Hair follicular keratinocyte (primary cell): ENCODE data around the gene IKZF1. TPM values are rescaled to one million over a fixed set of nuclear protein-coding genes. Genes with fewer than 3 reads are reported as not detected.

Experiments
- total RNA-seq: library from RNA; depleted of rRNA; stranded (reverse); fragments of >200 nt; gene quantifications from 2 replicates; pipeline ENCODE4 v1.2.3, GENCODE V29; 2015

Gene IKZF1
- total RNA-seq = not detected in 2 replicates

DNA sequence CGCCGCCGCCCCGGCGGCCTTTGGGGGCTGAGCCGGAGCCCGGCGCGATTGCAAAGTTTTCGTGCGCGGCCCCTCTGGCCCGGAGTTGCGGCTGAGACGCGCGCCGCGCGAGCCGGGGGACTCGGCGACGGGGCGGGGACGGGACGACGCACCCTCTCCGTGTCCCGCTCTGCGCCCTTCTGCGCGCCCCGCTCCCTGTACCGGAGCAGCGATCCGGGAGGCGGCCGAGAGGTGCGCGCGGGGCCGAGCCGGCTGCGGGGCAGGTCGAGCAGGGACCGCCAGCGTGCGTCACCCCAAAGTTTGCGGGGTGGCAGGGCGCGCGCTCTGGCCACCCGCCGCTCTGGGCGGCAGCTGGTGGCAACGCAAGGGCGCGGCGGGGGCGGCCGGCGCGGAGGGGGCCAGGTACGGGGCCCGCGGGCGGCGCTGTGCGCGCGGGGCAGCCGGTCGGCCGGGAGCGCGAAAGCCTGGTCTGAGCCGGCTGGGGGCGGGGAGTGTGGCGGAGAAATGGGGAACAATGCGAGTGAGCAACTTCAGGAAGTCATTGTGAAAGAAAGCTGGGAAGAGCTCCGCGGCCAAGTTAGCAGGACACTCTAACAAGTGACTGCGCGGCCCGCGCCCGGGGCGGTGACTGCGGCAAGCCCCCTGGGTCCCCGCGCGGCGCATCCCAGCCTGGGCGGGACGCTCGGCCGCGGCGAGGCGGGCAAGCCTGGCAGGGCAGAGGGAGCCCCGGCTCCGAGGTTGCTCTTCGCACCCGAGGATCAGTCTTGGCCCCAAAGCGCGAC, at the start of gene IKZF1:
Gene IKZF1, plus strand, starts transcription at position 588 of the 782 bp plus-strand sequence. CDS start 14,346 bp downstream, outside the sequence.

DNA sequence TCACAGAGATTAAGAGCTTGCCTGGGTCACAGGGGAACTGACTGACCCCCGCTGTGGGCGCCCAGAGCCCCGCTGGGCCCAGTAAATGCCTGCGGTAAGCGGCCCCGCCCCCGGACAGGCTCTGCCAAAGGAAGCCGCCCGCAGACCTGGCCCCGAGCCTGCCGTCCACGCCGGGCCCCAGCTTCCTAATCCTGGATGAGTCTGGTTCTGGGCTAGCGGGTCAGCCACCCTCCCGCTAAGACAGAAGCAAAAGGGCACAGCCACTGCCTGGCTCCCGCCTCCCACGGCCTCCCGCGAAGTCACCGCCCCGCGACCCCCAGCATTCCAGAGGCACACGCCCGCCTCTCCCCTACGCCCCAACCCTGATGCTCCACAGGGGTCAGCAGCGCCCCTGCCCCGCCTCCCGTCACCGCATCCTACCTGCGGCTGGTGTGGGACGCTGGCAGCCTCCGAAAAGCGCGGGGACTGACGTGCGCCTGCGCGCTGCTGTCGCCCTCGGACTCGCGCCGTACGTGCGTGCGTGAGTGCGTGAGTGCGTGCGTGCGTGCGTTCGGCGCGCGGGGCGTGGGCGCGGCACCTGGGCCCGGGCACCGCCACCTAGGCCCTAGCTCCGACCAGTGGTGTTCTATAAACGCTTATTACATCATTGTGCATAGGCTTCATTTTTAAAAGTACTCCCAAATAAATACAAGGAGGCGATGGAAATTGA, 145.5 kb downstream of the IKZF1 start, which contains the start of gene FIGNL1:
Gene FIGNL1, minus strand, starts transcription at position 470 of the 709 bp plus-strand sequence. CDS start 3,063 bp downstream, outside the sequence.

Other genes starting within 250 kb of the IKZF1 start
- not detected in 2 replicates for gene ZPBP, start 211.5 kb upstream of the IKZF1 start, total RNA-seq
- gene FIGNL1, start 145.6 kb downstream of the IKZF1 start, total RNA-seq = 6.6 and 19.3 TPM in 2 replicates